ENCODE measurements around the gene MN1.
"Not testable (repeated sequence)": the region's sequence is repeated elsewhere in the genome, so short reads cannot be mapped to it uniquely, and the experiment has no call there.

Gene MN1

DNA sequence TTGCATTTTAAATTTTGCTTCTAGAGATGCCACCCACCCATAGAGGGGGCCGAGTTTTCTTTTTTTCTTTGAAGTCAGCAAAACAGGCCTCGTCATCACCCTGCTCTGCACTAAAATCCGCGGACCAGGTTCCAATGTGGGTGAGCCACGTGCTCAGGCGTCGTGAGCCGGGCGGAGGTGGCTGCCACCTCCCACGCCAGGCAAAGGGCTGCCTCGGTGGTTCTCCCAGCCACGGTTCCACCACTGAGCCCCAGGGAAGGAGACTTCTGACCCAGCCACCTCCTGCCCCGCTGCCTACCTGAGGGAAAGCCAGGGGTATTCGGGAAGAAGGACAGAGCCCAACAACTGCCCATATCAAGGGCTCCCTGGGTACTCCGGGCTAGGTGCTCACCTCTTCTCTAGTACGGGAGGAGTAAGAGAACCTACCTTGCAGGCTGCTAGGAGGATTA lies 45.3 kb downstream of the MN1 start:
- FAIRE-seq: no peak

DNA sequence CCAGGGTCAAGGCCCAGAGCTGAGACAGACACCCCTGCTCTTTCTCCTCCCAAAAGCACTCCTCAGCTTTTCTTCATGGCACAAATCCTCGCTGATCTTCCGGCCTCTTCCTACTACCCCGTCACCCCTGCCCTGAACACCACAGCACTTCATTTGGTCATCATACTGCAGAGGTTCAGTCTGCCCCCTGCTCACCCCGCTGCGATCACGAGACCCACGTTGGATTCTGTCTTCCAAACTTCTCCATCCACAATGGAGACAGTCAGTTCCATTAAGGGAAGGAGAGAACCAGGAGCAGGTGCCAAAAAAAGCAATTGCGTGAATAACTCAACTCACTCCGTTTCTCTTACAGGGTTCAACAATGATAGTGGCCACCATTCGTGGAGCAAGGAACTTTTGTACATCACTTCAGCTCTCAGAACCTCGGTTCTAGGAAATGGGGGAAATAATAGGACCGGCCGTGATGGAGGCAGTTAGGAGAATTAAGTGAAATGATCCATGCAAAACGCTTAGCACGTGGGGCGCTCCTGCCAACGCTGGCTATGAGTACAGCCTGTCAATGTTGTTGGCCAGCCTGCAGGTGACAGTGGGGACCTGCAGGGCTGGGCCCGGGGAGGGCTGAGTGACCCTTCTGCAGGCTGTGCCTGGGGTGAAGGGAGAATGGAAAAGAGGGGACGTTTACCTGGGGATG lies 45.9 kb downstream of the MN1 start:
- no peak for FAIRE-seq

DNA sequence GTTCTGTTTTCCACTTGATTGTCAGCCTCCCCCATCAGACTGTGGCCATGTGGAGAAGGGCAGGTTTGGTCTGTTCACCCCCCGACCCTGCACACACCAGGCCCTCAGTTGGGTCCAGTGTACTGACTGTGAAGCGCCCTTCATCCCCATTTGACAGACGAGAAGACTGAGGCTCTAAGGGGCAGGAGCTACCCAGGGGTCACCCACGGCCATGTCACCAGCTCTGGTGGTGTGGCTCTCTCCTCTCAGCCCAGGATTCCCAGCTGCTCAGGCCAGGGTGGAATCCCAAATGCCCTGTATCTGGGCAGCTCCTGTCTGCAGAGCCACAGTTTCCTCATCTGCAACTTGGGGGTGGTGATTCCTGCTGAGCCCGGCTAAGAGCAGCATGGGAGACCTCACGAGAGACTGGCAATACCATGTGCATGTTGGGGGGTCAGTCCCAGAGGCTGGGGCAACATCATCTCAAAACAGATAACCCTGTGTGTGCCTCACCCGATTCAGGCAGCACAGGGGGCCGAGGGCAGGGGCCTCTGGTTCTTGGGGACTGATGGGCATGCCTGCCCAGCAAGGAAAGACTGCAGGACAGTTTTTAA lies 46.6 kb downstream of the MN1 start:
- FAIRE-seq: no peak

DNA sequence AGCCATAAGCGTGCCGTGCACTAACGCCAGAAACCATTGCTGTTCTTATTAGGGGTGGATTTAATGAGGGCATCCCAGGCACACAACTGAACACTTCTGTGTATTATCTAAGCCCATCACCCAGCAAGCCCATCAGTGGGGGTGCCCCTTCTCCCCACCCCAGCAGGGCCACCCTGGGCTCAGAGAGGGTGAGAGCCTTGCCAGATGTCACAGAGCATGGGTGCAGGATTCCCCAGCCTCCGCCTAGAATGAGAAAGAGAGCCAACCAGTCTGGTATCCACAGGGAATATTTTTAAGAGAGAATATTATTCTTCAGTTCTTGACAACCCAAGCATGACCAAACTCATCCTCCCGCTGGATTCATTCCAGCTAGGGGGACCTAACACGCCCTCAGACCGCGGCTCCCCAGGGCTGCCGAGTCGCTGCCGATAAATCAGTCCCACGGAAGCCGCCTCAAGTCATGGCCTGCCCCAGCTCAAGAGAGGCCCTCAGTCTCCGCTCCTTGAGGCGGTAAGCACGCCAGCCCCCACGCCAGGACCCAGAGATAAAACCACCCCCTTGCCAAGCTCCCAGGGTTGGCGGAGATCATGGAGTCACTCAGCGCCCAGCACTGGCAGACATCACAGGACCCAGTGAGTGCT lies 47.2 kb downstream of the MN1 start:
- FAIRE-seq: no peak

DNA sequence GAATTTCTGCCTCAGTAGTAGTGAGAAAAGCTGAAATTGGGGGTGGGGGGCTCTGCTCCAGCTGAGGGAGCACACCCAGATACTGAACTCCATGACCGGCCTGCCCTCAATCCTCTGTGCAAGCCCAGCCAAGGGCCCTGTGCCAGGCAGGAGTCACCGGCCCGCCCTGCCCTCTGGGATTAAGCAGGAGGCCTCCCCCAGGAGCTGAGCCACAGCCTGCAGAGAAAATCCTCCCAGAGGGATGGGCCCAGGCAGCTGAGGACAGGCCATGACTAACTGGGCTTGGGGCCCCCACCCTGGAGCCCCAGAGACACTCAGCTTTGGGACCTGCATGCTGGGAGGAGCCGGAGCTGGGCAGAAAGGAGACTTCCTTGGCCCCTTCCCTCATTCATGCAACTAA lies 48.8 kb downstream of the MN1 start:
- FAIRE-seq: no peak

DNA sequence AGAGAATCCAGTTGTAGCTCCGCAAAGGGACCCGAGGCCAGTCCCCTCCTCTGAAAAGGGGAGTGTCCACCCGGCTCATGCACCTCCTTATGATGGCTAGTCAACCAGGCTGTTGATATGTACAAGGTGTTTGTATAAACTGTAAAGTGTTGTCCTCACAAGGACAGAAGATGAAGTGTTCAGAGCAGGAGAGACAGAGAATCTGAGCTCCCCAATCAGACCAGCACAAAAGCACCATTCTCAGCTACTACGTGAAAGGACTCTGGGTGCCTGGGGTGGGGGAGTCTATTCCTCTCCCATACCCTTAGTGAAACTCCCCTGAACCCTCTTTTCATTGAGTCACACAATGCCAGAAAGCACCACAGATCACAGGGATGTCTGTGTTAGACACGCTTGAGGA lies 49.4 kb downstream of the MN1 start:
- no peak for FAIRE-seq

DNA sequence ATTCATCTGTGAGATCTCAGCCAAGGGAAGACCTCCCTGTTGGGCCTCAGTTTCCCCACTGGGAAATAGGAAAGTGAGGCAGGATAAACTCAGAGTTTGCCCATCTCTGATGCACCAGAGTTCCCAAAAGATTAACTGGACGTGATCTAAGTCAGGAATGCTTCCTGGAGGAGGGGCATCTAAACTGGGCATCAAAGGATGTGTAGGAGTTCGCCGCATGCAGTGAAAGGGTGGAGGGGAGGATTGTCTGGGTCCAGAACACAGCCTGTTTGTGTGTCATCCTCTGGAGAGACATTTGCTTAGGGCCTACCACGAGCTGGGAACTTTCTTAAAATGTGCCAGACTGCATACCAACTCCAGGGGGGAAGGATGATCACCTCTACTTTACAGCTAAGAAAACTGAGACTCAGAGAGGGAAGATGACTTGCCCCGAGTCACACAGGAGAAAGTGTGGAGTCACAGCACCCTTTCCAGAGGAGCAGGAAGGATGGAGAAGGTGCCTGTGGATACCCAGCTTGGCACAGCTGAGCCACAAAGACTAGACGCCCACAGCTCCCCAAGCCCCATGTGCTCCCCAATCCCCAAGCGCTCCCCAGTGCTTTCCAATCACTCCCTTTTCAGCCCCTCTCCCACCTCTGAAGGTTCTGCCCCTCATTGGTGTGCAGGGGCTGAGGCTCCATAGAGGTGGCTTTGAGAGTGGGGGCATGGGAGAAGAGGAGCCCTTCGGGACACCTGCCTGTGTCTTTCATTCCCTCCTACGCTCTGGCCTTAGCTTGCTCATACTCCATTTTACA lies 50.1 kb downstream of the MN1 start:
- no peak for FAIRE-seq

DNA sequence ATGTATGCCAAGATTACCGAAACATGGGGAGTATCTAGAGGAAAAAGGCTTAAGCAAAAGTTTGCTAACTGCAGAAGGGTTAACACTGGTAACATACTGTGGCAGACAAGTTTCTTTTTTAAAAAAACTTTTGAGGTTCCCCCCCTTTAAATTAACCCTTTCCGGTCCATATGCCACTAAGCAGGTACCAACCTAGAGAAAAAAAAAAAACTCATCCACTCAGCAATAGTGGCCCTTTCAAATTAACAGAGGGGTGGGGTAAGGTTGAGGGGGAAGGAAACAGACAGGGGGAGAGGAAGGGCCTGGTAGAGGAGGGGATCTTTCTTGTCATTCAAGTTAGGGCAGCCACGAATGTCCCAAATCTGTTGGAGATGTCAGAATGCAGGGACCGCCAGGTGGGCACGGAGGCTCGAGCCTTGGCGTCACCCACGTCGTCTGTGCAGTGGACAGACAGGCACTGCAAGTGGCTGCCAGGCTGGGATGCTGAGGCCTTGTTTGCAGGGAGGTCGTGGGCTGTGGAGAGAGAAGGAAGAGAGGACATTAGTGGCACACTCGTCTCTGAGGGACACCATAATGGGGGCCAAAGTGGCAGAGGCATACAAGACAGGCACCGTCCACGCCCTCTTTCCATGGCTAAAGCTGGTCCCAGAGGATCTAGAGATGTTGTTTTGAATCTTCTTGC lies 50.8 kb downstream of the MN1 start:
- no peak for FAIRE-seq

DNA sequence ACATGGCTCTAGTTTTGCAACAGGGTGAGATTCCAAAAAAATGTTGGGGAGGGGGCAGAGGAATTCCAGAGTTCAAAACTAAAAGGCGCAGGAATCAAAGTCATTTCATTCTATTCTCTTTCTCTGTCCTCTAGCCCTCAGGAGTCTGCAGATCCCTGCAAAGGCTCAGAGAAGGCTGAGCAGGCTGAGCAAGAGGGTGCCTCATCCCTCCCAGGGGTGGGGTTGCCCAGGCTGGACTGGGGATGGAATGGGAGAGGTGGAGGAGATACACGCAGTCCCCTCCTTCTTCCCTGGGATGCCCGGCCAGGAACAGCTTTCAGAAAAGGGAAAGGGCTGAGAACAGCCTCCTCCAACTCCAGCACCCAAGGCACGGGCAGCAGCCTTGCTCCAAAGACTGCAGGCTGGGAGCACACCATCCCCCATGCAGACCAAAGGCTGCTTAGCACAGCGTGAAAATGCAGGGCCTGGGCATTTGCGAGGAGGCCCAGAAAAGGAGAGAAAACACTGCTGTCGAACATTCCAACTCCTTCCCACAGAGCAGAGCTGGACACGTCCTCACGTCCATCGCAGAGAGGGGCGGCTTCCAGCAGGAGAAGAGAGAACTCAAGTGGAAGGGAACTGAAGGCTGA lies 51.8 kb downstream of the MN1 start:
- no peak for FAIRE-seq

DNA sequence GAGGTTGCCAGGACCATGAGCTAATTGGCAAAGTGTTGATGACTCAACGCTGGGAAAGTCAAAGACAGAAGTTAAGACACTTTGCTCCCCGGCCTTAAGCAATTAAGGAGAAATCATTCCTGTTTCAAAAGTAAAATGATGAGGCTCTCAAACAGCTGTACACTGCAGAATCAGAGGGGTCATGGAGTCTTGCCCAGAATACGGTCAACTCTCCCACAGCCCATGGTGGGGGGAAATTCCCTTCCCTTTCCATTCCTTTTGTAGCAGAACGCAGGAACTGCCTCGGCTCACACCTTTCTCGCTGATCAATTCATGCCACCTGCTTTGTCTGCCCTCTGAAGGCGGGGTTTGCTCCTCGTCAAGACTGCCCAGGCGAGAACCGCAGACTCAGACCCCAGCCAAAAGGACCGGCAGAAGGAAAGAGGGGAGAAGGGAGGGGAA lies 52.8 kb downstream of the MN1 start:
- no peak for FAIRE-seq

DNA sequence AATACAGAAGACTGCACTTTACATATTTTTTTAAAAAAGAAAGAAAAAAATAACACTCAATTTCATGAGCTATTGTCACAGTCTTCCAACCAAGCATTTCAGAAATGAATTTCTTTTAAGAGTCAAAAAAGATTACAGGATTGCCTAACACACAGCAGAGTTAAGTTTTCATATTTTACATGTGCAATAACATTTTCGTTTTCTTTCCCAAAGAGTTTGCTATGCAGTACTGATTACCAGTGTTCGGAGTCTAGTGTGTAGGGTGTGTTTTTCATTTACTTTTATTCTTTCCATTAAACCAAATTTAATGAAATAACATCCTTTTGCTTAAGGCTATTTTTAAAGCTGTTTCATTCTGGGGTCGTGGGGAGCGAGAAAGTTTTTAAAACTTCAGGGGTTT lies 53.2 kb downstream of the MN1 start:
- FAIRE-seq: no peak

DNA sequence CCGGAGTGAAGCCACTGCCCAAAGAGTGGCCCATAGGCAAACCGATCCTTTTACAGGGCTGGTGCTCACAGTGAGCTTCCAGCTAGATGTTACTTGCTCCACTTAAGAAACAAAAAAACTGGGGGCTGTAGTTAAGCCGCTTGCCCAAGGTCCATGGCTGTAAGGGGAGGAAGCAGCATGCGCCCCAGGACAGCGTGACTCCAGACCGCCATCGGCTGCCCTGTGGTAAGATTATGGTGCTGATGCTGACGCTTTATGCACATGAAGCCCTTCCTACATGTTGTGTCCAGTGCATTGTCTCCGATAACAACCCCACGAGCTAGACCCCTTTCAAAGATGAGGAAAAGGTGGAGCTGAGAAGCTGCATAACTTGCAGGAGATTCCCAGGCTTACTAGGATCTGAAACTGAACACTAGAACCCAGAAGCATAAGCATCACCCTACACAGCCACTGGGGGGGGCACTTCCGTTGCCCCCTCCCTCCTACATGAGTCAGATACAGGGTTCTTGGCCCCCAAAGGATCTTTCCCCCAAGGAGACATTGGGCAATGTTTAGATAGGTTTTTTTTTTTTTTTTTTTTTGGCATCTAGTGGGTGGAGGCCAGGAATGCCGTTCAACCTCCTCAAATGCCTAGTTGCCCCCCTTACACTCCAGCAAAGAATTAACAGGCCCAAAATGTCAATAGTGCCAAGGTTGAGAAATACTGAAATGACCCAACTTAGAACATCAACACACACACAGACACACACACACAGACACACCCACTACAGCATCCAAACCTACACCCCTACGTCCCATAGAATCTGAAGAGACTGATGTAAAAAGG lies 53.9 kb downstream of the MN1 start:
- FAIRE-seq: no peak

DNA sequence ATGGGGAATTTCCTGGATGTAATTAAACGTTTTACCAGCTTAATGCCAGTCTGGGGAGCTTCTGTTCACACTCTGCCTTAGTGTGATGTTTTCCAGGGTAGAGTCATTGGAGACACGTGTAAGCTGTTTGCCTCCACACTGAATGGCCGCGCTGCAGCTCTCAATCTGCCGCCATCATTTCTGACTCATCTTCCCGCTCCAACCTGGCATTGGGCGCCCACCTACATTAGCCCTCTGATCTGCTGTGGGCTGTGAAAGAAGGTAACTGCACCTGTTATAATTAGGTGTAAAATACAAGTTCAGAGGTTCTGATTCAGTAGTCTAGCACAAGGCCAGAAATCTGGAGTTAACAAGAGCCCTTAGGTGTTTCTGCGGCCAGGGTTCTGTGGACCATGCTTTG lies 54.6 kb downstream of the MN1 start:
- no peak for FAIRE-seq

DNA sequence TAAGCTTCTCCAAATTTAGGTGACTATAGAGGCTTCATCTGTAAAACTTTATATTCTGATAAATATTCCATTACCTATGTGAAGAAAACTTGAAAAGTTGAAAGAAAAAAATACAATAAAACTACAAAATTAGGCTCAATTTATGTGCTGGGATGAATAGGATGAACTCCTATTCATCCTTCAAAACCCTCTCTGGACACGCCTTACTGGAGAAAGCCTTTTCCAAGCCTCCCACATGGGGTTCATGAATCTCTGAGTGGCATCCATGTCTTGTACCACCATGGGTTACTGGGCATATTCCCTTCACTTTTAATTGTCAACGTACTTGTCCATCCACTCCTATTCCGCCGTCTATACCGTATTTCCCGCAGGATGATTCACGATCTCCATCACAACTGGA lies 55.7 kb downstream of the MN1 start:
- FAIRE-seq: no peak

DNA sequence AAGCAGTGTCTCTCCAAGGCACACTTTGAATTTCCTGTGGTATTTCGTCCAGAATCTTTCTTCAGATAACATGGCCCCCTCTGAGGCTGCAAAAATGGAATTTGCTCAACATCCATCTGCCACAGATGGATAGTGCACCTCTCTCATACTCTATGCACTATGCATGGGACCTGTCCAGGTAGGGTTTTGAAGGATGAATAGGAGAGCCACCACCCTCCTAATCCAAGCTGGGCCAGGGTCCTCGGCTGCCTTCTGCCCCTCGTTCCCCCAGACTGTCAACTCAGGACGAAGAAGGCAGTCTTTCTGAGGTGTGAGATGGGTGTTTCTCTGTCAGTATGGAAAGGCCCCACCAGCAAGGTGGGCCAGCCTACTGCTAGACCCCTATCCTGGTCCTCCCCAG lies 56.4 kb downstream of the MN1 start:
- no peak for FAIRE-seq

DNA sequence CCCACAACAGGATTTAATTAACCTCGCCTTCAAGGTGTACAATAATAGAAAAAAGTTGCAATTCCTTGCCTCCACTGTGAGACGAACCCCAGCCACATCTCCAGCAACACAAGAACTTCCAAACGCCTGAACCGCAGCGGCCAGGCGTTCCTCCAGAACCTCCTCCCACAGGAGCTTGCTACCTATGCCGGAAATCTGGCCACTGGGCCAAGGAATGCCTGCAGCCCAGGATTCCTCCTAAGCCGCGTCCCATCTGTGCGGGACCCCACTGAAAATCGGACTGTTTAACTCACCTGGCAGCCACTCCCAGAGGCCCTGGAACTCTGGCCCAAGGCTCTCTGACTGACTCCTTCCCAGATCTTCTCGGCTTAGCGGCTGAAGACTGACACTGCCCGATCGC lies 57.5 kb downstream of the MN1 start:
- FAIRE-seq: not testable (repeated sequence)

DNA sequence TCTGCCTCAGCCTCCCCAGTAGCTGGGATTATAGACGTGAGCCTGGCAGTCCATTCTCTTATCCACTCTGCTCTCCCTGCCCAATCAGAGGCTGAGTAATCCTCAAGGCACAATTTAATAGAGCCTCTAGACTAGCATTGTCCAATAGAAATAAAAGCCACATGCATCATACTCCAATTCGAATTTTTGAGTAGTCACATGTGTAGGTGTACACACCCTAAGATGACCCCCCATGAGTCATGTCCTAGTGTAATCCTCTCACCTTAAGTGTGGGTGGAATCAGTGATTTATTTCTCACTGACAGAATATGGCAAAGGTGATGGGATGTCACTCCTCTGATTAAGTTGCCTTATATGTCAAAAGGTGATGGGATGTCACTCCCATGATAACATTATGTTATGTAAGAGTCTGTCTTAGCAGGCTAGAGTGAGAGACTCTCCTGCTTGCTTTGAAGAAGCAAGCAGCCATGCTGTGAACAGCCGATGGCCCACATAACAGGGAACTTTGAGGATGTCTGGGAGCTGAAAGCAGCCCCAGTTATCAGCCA lies 61.3 kb downstream of the MN1 start:
- FAIRE-seq: no peak

DNA sequence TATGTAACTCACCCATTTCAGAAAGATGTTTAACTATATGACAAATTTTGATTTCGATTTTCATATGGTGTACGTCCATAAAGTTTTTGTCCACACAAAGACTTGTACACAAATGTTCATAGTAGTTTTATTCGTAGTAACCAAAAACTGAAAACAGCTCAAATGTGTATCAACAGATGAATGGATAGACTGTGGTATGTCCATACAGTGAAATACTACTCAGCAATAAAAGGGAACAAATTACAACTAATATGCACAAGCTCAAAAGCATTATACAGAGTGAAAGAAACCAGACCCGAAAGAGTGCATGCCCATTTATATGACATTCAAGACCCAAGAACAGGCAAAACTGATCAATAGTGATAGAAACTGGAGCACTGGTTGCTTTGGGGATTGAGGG lies 64.0 kb downstream of the MN1 start:
- FAIRE-seq: no peak

DNA sequence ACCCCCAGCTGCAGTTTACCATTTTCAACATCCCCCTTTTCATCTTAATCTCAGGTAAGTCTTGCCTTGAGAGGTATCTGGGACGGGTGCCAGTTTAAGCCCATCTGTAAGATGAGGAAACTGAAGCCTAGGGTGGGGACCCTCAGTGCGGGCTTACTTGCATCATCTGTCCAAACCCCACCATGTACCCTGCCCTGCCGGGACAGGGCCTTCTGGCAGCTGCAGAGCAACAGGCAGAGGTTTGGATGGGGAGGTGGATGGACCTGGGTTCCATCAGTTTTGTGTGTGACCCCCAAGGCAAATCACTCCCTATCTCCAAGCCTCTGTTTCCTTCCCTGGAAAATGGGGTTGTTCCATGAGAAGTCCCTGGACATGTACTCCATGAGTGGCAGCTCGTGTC lies 67.5 kb downstream of the MN1 start:
- no peak for FAIRE-seq

DNA sequence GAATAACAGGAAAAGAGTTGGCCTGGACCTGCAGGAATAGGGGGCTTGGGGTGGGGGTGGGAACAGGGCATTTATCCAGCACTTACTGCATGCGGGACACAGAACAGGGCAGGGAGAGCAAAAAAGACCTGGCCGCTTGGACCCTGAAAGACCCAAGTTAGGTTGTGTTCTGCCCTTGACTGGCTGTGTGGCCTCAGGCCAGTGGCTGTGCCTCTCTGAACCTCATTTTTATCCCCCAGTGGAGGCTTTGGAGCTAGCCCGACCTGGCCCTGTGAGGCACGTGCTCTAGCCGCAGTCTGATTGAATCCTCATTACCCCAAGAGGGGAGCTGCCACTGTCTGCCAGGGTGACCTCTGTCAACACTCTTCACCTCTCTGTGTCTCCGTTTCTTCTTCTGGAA lies 68.7 kb downstream of the MN1 start:
- no peak for FAIRE-seq

DNA sequence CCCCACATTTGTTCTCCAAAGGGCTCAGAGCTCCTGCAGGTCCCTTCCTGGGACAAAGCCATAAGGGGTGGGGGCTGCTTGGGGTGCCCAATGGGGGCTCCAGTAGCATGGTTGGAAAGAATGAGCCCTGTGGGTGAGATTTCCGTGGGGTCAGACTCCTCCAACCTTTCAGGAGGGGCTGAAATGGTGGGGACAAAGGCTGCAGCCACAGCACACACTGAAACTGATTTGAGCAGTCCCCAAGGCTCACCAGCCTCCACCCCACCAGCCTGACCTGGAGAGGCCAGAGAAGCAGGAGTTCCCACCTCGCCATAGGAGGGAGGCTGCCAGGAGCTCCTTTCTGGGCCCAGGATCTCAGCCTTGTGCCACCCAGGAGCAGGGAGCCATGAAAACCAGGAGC lies 69.2 kb downstream of the MN1 start:
- no peak for FAIRE-seq

Measured in islet of Langerhans (tissue), 1 donor.